ENCODE results near the gene PRLH.

- no peak for TF ChIP-seq CTCF (IDR thresholded peaks at IDR 0.05; ENCODE audit: insufficient read depth, low read depth, low read length)
- no peak for TF ChIP-seq EZH2 (IDR thresholded peaks at IDR 0.05; ENCODE audit: insufficient read depth, low read length)
Measured at GRCh38 chr2:237536083-237536415, 30.3 kb upstream of the PRLH start.
